Natural killer cell (primary cell): ENCODE measurements around the gene S100A13. TPM values are rescaled to one million over a fixed set of nuclear protein-coding genes. Genes with fewer than 3 reads are reported as not detected.

ENCODE experiments used
- ATAC-seq, 3 donors: fragments of 150-1000 bp in 2 of 3; fragments of 200-7000 bp in 1 of 3; cut with Tn5 transposase; 1 replicate in 1 of 3; 2 replicates in 2 of 3; pipeline ENCODE4 v1.10.0; 2021; ENCODE audit warnings: mild to moderate bottlenecking in 2 of 3, moderate library complexity in 2 of 3
- DNase-seq, 2 donors: peaks; one replicate each; pipeline versions ENCODE4 v3.0.0 to v3.0.0-alpha.2; 2013 to 2021; ENCODE audit warnings: mixed read lengths in 1 of 2
- H3K27ac ChIP-seq: one replicate; pipeline ENCODE4 v1.5.1; 2013; ENCODE audit warnings: mild to moderate bottlenecking, low read length
- H3K27me3 ChIP-seq: one replicate; pipeline ENCODE4 v1.6.1; 2013; ENCODE audit warnings: low read length; ENCODE audit not compliant: control insufficient read depth, insufficient read depth
- H3K36me3 ChIP-seq: one replicate; pipeline ENCODE4 v1.6.1; 2013; ENCODE audit warnings: low read length; ENCODE audit not compliant: control insufficient read depth, insufficient read depth
- H3K4me1 ChIP-seq: one replicate; pipeline ENCODE4 v1.6.1; 2013; ENCODE audit warnings: low read length; ENCODE audit not compliant: control insufficient read depth, insufficient read depth
- H3K4me3 ChIP-seq: one replicate; pipeline ENCODE4 v1.5.1; 2013; ENCODE audit warnings: low read length
- H3K9me3 ChIP-seq: one replicate; pipeline ENCODE4 v1.6.1; 2013; ENCODE audit warnings: low read length; ENCODE audit not compliant: control insufficient read depth, insufficient read depth
- H3K27ac Mint-ChIP-seq, 2 donors: one replicate each; pipeline ENCODE4 v1.8.0; 2022; ENCODE audit warnings: mild to moderate bottlenecking in 2 of 2, mixed read lengths in 2 of 2, moderate library complexity in 1 of 2
- H3K27me3 Mint-ChIP-seq, 2 donors: one replicate each; pipeline ENCODE4 v1.8.0; 2022; ENCODE audit warnings: low read depth in 2 of 2, mixed read lengths in 2 of 2
- H3K36me3 Mint-ChIP-seq: one replicate; pipeline ENCODE4 v1.8.0; 2022; ENCODE audit warnings: mixed read lengths
- H3K4me1 Mint-ChIP-seq, 2 donors: one replicate each; pipeline ENCODE4 v1.8.0; 2022; ENCODE audit warnings: mixed read lengths in 2 of 2
- H3K4me3 Mint-ChIP-seq: one replicate; pipeline ENCODE4 v1.8.0; 2022; ENCODE audit warnings: mild to moderate bottlenecking, moderate library complexity, mixed read lengths
- H3K9me3 Mint-ChIP-seq, 2 donors: one replicate each; pipeline ENCODE4 v1.8.0; 2022; ENCODE audit warnings: mixed read lengths in 2 of 2
- CTCF ChIP-seq: fragments of 200-600 bp; IDR thresholded peaks from one replicate; pipeline ENCODE4 v1.8.0; 2022; ENCODE audit warnings: antibody characterized with exemption
- WGBS: methylation state at CpG from one replicate; pipeline ENCODE4 v1.1.7; 2013; ENCODE audit warnings: missing lambda C conversion rate; ENCODE audit not compliant: insufficient coverage; 5-methylcytosine and 5-hydroxymethylcytosine counted together
- intact Hi-C: fragments of 100-400 bp; cut with micrococcal nuclease; formaldehyde crosslinking; loops from one replicate; pipeline ENCODE4 v1.14.2; 2022
- total RNA-seq, 4 donors: library from RNA; stranded (reverse); fragments of 120-200 nt in 1 of 4; gene quantifications; one replicate each; pipeline versions ENCODE4 v1.2.3 to v1.2.4, GENCODE V29; 2013 to 2022

Gene S100A13
- total RNA-seq, 3 donors from 2014 or later (not counting 1 experiment from before 2014, with no cell fraction given) = 4.0 to 5.8 (median 4.1) TPM

GRCh38 chr1:153609585-153609907 lies 17.8 kb downstream of the S100A13 start:
- no peak overlapping the region for H3K4me3 Mint-ChIP-seq
- 86% methylated on average over 6 of the region's 6 CpGs for WGBS
- H3K27me3 ChIP-seq = no peaks in the 10 kb centered on the region
- ATAC-seq = no peak
- H3K9me3 Mint-ChIP-seq = no peaks in the 10 kb centered on the region
- no peak overlapping the region for H3K27ac ChIP-seq
- H3K4me1 ChIP-seq = peaks cover 3% of the 10 kb centered on the region
- no peaks in the 10 kb centered on the region for H3K36me3 Mint-ChIP-seq
- intact Hi-C loops = no loop called here
- no peaks in the 10 kb centered on the region for H3K9me3 ChIP-seq
- TF ChIP-seq CTCF = no peak
- H3K4me3 ChIP-seq = no peak overlapping the region
- H3K4me1 Mint-ChIP-seq = no peaks in the 10 kb centered on the region
- H3K27me3 Mint-ChIP-seq = peaks cover 0 to 5% of the 10 kb centered on the region in 2 donors
- no peak overlapping the region for H3K27ac Mint-ChIP-seq
- no peaks in the 10 kb centered on the region for H3K36me3 ChIP-seq
- no peak for DNase-seq

- H3K27ac ChIP-seq = no peak overlapping the region
- H3K9me3 ChIP-seq = no peaks in the 10 kb centered on the region
- 89% methylated on average over 19 of the region's 19 CpGs for WGBS
- Mint-ChIP-seq H3K4me3 (no peak overlapping the region), H3K9me3 (no peaks in the 10 kb centered on the region), H3K4me1 (no peaks in the 10 kb centered on the region), H3K27ac (no peak overlapping the region), H3K27me3 (peaks cover 0 to 5% of the 10 kb centered on the region in 2 donors), H3K36me3 (no peaks in the 10 kb centered on the region)
- H3K27me3 ChIP-seq = no peaks in the 10 kb centered on the region
- H3K4me1 ChIP-seq = peaks cover 3% of the 10 kb centered on the region
- no peak for DNase-seq
- intact Hi-C loops = no loop called here
- no peak for ATAC-seq
- H3K36me3 ChIP-seq = no peaks in the 10 kb centered on the region
- TF ChIP-seq CTCF = no peak
- no peak overlapping the region for H3K4me3 ChIP-seq
Observed at GRCh38 chr1:153608742-153609584, 18.3 kb downstream of the S100A13 start.

GRCh38 chr1:153608089-153608682 lies 19.1 kb downstream of the S100A13 start:
- Mint-ChIP-seq H3K4me3 (no peak overlapping the region), H3K27ac (no peak overlapping the region), H3K36me3 (no peaks in the 10 kb centered on the region), H3K4me1 (no peaks in the 10 kb centered on the region), H3K9me3 (no peaks in the 10 kb centered on the region), H3K27me3 (peaks cover 2 to 5% of the 10 kb centered on the region in 2 donors)
- Histone ChIP-seq H3K36me3 (no peaks in the 10 kb centered on the region), H3K4me3 (no peak overlapping the region), H3K27me3 (no peaks in the 10 kb centered on the region), H3K9me3 (no peaks in the 10 kb centered on the region), H3K27ac (no peak overlapping the region), H3K4me1 (peaks cover 3% of the 10 kb centered on the region)
- no peak for ATAC-seq
- 90% methylated on average over 7 of the region's 7 CpGs for WGBS
- no peak for TF ChIP-seq CTCF
- DNase-seq = no peak
- intact Hi-C loops = no loop called here
